HEK293T (cell line): ENCODE measurements around the gene TPPP2.

ENCODE experiments used
- BHLHE40 ChIP-seq: fragments of 450-650 bp; IDR thresholded peaks from 2 replicates; pipeline ENCODE4 v1.6.1; 2016; ENCODE audit warnings: mild to moderate bottlenecking, moderate library complexity, borderline replicate concordance
- CTBP1 ChIP-seq: fragments of 450-650 bp; IDR thresholded peaks from 2 replicates; pipeline ENCODE4 v1.6.1; 2016; ENCODE audit warnings: borderline replicate concordance
- FOXA1 ChIP-seq: fragments of 450-650 bp; IDR thresholded peaks from 2 replicates; pipeline ENCODE4 v1.6.1; 2016; ENCODE audit warnings: mild to moderate bottlenecking
- FOXK2 ChIP-seq: fragments of 450-650 bp; IDR thresholded peaks from 2 replicates; pipeline ENCODE4 v1.6.1; 2016; ENCODE audit warnings: mild to moderate bottlenecking
- HDGF ChIP-seq: fragments of 450-650 bp; IDR thresholded peaks from 2 replicates; pipeline ENCODE4 v1.6.1; 2017; ENCODE audit warnings: antibody characterized with exemption, borderline replicate concordance
- PKNOX1 ChIP-seq: fragments of 450-650 bp; IDR thresholded peaks from 2 replicates; pipeline ENCODE4 v1.6.1; 2016
- SP1 ChIP-seq: fragments of 450-650 bp; IDR thresholded peaks from 2 replicates; pipeline ENCODE4 v1.6.1; 2017

- no peak for TF ChIP-seq FOXA1
- TF ChIP-seq HDGF: no peak
- no peak for TF ChIP-seq CTBP1
- no peak for TF ChIP-seq PKNOX1
- TF ChIP-seq FOXK2: no peak
- TF ChIP-seq SP1: no peak
- no peak for TF ChIP-seq BHLHE40
These were observed 40.1 kb downstream of the TPPP2 start, which contains the start of gene ARHGEF40 for GRCh38 chr14:21070083-21070609.
